ACC112 (cell line): Measurements from ENCODE around the gene RALGPS1.
"Not testable (repeated sequence)": the region's sequence is repeated elsewhere in the genome, so short reads cannot be mapped to it uniquely, and the experiment has no call there.

ENCODE experiments used
- H2AFZ ChIP-seq: fragments of 200-600 bp; sonication (generic); one replicate; pipeline ENCODE4 v1.6.0; 2017; ENCODE audit warnings: antibody characterized with exemption, low read length; ENCODE audit not compliant: unreplicated experiment
- H3K27ac ChIP-seq: fragments of 200-600 bp; sonication (generic); 2 replicates; pipeline ENCODE4 v1.5.1; 2014; ENCODE audit warnings: low read depth, mild to moderate bottlenecking, antibody characterized with exemption, low read length, moderate library complexity
- H3K27me3 ChIP-seq: fragments of 200-600 bp; sonication (generic); 2 replicates; pipeline ENCODE4 v1.6.1; 2014; ENCODE audit warnings: mild to moderate bottlenecking, antibody characterized with exemption, low read length, moderate library complexity, mixed read lengths; ENCODE audit not compliant: insufficient read depth
- H3K36me3 ChIP-seq: fragments of 200-600 bp; sonication (generic); 2 replicates; pipeline ENCODE4 v1.6.1; 2016; ENCODE audit warnings: mild to moderate bottlenecking, antibody characterized with exemption, low read length, moderate library complexity, mixed read lengths; ENCODE audit not compliant: insufficient read depth
- H3K4me1 ChIP-seq: fragments of 200-600 bp; sonication (generic); one replicate; pipeline ENCODE4 v1.6.1; 2016; ENCODE audit warnings: low read length, mixed read lengths; ENCODE audit not compliant: insufficient read depth, unreplicated experiment, control insufficient read depth
- H3K4me3 ChIP-seq: fragments of 200-600 bp; sonication (generic); 2 replicates; pipeline ENCODE4 v1.5.1; 2014; ENCODE audit warnings: mild to moderate bottlenecking, low read depth, low read length
- H3K79me2 ChIP-seq: fragments of 200-600 bp; sonication (generic); one replicate; pipeline ENCODE4 v1.6.0; 2016; ENCODE audit warnings: low read length; ENCODE audit not compliant: control insufficient read depth, unreplicated experiment, insufficient read depth

Gene RALGPS1

DNA sequence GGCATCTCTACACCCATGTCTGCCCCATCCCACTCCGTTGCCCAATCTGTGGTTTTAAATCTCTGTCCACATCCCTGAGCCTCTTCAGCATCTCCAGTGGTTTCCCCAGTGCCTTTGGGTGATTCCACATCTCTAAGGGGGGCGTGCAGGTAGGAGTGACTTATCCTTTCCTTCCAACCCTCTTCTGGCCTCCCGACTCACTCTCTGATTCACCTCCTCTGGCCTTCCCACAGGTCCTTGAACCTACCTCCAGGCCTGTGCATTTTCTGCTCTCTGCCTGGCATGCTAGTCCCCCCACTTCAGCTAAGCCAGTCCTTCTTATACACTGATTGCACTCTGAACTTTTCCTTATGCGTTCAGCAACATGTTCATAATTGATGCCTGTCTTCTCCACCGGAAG lies 99.0 kb downstream of the RALGPS1 start:
- Histone ChIP-seq H3K27ac (no peak overlapping the region), H3K4me3 (no peak overlapping the region), H3K79me2 (no peaks in the 10 kb centered on the region), H3K27me3 (peaks cover 23% of the 10 kb centered on the region), H2AFZ (no peak overlapping the region), H3K36me3 (no peaks in the 10 kb centered on the region), H3K4me1 (no peaks in the 10 kb centered on the region)

DNA sequence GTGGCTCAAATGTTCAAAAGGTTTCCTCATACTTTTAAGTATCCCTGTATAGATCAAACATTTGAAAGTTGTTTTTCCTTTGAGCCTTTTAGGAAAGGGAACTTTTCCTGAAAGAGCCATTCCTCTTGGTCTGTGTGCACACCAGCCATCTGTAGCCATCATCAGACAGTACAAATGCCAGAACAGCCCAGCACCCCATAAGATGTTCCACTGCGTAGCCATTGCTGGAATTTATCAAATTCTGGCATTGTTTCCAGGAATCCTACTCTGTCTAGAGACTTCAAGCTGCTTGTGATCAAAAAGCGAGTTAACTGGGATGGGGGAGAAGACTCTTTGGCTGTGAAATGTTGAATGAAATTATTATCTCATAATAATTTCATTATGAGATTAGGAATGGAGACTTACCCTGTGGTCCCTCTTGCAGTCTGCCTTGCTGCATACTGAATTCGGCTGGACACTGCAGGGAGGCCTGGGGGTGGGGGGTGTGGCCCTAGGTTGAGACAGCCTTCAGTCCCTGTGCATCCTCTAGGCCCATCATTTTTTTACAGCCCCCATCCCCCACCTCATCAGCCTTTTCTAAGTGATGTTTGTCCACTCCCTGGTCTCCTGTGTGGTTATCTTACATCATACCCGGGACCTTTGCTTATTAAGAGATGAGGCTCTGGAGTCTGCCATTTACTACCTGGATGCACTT lies 99.8 kb downstream of the RALGPS1 start:
- Histone ChIP-seq H3K4me3 (no peak overlapping the region), H3K36me3 (no peaks in the 10 kb centered on the region), H3K4me1 (no peaks in the 10 kb centered on the region), H3K27me3 (peaks cover 23% of the 10 kb centered on the region), H3K79me2 (no peaks in the 10 kb centered on the region), H2AFZ (no peak overlapping the region), H3K27ac (no peak overlapping the region)

DNA sequence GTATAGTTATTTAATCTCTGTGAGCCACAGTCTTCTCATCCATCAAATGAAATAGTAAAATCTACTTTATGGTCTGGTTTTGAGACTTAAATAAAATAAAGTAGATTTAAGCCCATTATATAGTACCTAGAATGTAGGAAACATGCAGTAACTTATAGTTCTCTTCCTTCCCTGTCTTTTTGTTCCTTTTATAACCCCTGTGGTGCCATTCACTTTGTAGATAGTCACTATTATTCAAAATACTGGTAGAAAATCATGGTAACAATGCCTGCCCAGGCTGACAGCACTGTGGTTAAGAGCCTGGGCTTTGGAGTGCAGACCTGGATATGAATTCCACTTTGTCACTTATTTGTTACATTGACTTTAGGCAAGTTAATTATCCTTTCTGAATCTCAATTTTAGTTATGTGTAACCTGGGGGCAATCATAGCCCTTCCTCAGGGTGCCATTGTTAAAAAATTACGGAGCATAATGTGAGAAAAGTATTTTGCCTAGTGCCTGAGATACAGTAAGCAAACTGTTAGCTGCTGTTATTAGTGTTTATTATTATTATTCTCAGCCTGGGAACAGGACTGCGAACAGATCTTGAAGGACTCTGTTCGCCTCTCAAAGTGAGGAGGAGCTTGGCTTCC lies 100.4 kb downstream of the RALGPS1 start:
- no peaks in the 10 kb centered on the region for H3K4me1 ChIP-seq
- no peak overlapping the region for H2AFZ ChIP-seq
- H3K4me3 ChIP-seq = no peak overlapping the region
- no peak overlapping the region for H3K27ac ChIP-seq
- H3K79me2 ChIP-seq = no peaks in the 10 kb centered on the region
- peaks cover 23% of the 10 kb centered on the region for H3K27me3 ChIP-seq
- H3K36me3 ChIP-seq = no peaks in the 10 kb centered on the region

DNA sequence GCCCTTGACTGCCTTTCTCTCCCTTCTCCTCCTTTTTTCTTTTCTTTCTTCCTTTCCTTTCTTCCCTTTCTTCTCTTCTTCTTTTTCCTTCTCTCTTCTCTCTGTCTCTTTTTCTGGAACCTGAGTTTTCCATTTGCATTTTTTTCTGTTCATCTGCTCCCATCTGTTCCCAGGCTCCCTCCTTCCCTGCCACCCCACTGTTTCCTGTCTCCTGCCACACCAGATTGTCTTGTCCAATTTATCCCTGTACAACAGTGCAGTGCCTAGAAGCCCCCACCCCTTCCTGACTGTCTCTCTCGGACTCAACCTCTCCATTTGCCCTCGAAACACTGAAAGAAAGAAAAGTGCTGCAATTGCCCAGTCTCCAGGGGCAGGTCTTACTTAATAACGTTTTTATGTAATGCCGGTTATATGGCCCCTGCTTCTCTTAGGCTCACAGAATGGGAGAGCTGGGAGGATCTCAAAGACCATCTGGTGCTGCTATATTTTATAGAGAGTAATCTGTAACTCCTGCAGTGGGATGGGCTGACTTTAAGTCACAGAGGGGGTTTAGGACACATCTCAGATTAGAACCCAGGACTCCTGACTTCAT lies 101.4 kb downstream of the RALGPS1 start:
- no peaks in the 10 kb centered on the region for H3K4me1 ChIP-seq
- peaks cover 23% of the 10 kb centered on the region for H3K27me3 ChIP-seq
- H3K36me3 ChIP-seq = no peaks in the 10 kb centered on the region

DNA sequence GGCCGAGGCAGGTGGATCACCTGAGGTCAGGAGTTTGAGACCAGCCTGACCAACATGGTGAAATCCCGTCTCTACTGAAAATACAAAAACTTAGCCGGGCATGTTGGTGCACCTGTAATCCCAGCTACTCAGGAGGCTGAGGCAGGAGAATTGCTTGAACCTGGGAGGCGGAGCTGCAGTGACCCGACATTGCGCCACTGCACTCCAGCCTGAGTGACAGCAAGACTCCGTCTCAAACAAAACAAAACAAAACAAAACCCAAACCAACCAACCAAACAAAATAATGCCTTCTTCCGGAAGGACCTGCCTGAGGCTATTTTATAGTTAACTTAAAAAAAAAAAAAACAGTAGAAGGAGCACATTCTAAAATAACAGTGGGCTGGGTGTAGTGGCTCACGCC lies 103.4 kb downstream of the RALGPS1 start:
- peaks cover 11% of the 10 kb centered on the region for H3K27me3 ChIP-seq
- H3K4me3 ChIP-seq, H3K4me1 ChIP-seq, H3K36me3 ChIP-seq, H3K27ac ChIP-seq, H3K79me2 ChIP-seq, H2AFZ ChIP-seq: not testable (repeated sequence)

More for the DNA sequence above, 101.4 kb downstream of the RALGPS1 start:
- H3K79me2 ChIP-seq = no peaks in the 10 kb centered on the region
- no peak overlapping the region for H3K4me3 ChIP-seq
- H3K27ac ChIP-seq = no peak overlapping the region
- no peak overlapping the region for H2AFZ ChIP-seq

DNA sequence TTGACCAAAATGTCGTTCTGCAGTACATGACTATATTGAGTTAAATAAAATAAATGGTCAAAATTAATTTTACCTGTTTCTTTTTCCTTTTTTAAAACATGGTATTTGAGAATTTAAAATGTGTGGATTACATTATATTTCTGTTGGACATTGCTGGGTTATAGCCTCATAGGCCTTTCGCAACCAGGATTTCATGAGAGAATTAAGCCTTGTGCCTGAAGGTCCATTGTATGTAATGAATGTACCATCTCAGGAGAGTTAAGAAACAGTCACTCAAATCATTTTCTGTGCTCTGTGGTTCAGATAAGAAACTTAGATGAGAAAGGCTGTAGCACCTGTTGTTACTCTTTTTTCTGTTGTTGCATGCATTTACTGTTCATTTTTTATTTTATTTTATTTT lies 104.4 kb downstream of the RALGPS1 start:
- no peak overlapping the region for H3K27ac ChIP-seq
- H2AFZ ChIP-seq = no peak overlapping the region
- no peaks in the 10 kb centered on the region for H3K79me2 ChIP-seq
- no peaks in the 10 kb centered on the region for H3K36me3 ChIP-seq
- H3K27me3 ChIP-seq = peaks cover 4% of the 10 kb centered on the region; the same call in 1 of the 2 replicates
- H3K4me3 ChIP-seq = no peak overlapping the region
- peaks cover 15% of the 10 kb centered on the region for H3K4me1 ChIP-seq

DNA sequence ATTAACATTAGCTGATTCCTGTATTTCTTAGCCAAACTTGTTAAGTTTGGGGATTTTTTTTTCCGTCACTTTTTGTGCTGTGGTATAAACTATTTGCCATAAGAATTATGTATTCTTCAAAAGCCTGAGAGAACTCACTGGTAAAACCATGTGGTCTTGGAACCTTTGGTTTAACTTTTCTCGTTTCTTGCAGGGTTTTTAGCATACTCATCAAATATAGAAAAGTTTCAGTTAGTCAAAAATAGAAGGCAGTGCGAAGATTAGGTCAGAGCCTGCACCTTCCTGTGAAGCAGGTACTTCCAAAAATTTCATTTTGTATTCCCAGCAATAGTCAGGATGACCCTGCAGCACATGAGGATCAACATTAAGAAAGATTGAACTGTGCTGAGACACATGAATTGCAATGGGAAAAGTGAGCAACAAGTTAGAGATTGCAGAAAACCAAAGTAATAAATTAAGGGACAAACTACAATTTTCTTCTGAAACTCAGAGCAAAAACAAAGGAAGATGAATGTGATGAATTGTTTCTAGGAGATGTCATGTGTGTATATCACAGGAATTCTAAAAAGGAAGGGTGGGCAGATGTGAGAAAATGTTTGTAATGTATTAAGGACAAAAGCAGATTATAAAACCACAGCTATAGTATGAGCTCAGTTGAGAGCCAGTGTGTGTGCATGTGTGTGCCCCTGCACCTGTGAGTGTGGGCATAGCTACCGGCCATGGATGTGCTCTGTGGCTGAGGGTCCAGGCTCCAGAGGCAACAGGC lies 105.6 kb downstream of the RALGPS1 start:
- no peaks in the 10 kb centered on the region for H3K27me3 ChIP-seq
- H2AFZ ChIP-seq = no peak overlapping the region
- no peak overlapping the region for H3K27ac ChIP-seq
- H3K4me3 ChIP-seq = no peak overlapping the region
- H3K79me2 ChIP-seq = no peaks in the 10 kb centered on the region
- no peaks in the 10 kb centered on the region for H3K36me3 ChIP-seq
- peaks cover 15% of the 10 kb centered on the region for H3K4me1 ChIP-seq

DNA sequence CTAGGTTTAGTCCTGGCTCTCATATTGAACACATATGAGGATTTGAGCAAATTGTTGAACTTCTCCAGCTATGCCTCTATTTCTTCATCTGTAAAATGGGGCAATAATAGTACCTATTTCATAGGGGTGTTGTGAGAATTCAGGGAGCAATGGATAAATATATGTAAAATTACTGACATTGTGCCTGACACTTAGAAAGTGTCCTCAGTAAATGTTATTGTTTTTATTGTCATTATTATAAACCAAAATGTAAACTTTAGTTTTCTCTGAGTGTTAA lies 106.2 kb downstream of the RALGPS1 start:
- no peaks in the 10 kb centered on the region for H3K79me2 ChIP-seq
- H3K4me1 ChIP-seq = peaks cover 15% of the 10 kb centered on the region
- H3K27me3 ChIP-seq = no peaks in the 10 kb centered on the region
- H2AFZ ChIP-seq = no peak overlapping the region
- no peak overlapping the region for H3K27ac ChIP-seq
- no peak overlapping the region for H3K4me3 ChIP-seq
- H3K36me3 ChIP-seq = no peaks in the 10 kb centered on the region

DNA sequence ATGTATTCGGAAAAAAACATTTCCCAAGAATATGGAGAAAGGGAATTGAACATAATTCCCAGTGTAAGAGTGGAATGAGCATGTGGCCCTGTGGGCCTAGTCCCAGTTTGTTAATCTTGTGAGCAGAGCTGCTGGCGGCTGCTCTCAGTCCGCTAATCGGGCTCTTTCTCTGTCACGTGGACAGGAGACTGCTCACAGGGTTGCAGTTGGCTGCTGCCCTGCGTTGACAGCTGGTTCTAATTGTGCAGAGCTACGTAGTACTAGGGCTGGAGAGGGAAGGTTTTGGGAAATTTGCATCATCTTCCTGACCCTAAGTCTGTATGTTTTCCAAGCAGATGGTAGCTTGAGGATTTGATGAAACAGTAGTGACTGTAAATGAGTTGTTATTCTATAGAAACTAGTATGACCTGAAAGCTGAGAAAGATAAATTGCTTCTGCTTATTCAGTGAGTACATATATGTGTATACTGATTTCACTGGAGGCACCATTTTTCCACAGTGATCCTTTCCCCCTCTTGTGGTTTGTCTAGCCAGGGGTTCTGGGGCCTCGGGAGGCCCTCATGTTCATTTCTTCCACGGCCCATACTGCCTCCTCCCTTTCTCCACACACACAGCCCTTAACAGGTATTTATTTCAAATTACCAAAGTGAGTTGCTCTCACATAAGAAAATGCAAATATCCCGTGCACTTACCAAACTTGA lies 107.2 kb downstream of the RALGPS1 start:
- no peak overlapping the region for H3K4me3 ChIP-seq
- peak overlapping the region; percentile 25 for H3K27ac ChIP-seq
- H2AFZ ChIP-seq = no peak overlapping the region

DNA sequence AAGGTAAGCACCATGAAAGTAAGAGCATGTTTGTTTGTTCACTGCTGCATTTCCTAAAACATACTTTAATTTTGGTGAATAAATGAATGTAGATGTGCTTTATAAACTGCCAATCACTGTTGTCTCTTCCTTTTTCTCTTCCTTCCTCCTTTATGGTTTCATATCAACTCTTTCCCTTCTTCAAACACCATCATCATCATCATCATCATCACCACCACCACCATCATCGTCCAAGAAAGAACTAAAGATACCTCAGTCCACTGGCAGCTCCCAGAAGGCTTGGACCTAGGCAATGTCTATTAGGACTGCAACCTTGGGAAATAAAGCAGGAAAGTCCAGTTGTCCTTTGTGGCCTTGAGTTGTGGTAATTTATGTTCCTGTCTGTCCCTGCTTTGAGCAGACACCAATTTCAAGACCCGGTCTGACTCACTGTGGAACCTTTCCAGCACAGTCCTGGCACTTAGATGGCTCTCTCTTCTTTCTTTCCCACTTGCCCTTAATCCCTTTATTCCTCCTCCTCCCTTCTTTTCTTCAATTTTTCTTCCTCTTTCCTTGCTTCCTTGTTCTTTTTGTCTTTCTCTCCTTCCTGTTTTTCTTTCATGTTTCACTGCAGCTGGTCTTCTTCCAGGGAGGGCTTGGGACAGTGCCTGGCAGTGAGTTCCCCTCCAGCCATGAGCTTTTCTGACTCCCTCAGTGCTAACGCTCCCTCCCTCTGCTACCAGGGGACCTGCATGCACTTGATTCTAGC lies 108.5 kb downstream of the RALGPS1 start:
- H3K36me3 ChIP-seq = no peaks in the 10 kb centered on the region
- H2AFZ ChIP-seq = no peak overlapping the region
- peaks cover 15% of the 10 kb centered on the region for H3K4me1 ChIP-seq
- no peaks in the 10 kb centered on the region for H3K27me3 ChIP-seq
- H3K79me2 ChIP-seq = no peaks in the 10 kb centered on the region
- no peak overlapping the region for H3K4me3 ChIP-seq
- H3K27ac ChIP-seq = no peak overlapping the region

More for the DNA sequence above, 107.2 kb downstream of the RALGPS1 start:
- Histone ChIP-seq H3K4me1 (peaks cover 15% of the 10 kb centered on the region), H3K27me3 (no peaks in the 10 kb centered on the region), H3K36me3 (no peaks in the 10 kb centered on the region), H3K79me2 (no peaks in the 10 kb centered on the region)
